Body of pancreas (tissue), 4 donors: ENCODE data around the gene MYLIP. TPM values are rescaled to one million over a fixed set of nuclear protein-coding genes. Genes with fewer than 3 reads are reported as not detected.

Experiments used
- ATAC-seq: fragments of 150-250 bp; one replicate; pipeline ENCODE4 v1.9.1; 2016
- DNase-seq, 4 donors: peaks; one replicate each; pipeline ENCODE4 v3.0.0-alpha.2; 2019
- H3K27ac ChIP-seq, 4 donors: fragments of 200-600 bp; sonication (generic); 1 replicate in 3 of 4; 2 replicates in 1 of 4; pipeline versions ENCODE4 v1.5.1 to v1.6.1; 2016 to 2019; ENCODE audit warnings: mild to moderate bottlenecking in 1 of 4, mixed read lengths in 1 of 4, moderate library complexity in 1 of 4
- H3K27me3 ChIP-seq, 2 donors: fragments of 200-600 bp; sonication (generic); one replicate each; pipeline ENCODE4 v1.6.0; 2016; ENCODE audit warnings: mild to moderate bottlenecking in 1 of 2
- H3K36me3 ChIP-seq, 2 donors: fragments of 200-600 bp; sonication (generic); replicated peaks in 1 of 2; 2 replicates each; pipeline ENCODE4 v1.5.1; 2016; ENCODE audit warnings: low read depth in 2 of 2; ENCODE audit not compliant: insufficient read depth in 1 of 2
- H3K4me1 ChIP-seq: fragments of 200-600 bp; sonication (generic); one replicate; pipeline ENCODE4 v1.6.0; 2016
- H3K4me3 ChIP-seq, 2 donors: fragments of 200-600 bp; sonication (generic); 1 replicate in 1 of 2; 2 replicates in 1 of 2; pipeline ENCODE4 v1.5.1; 2016 to 2019
- H3K9me3 ChIP-seq, 3 donors: fragments of 200-600 bp; sonication (generic); 1 replicate in 2 of 3; 2 replicates in 1 of 3; pipeline ENCODE4 v1.5.1; 2016
- CTCF ChIP-seq, 7 experiments: fragments of 450-650 bp in 4 of 7; fragments of 200-600 bp in 3 of 7; sonication (generic) in 3 of 7; IDR thresholded peaks; one replicate each; pipeline ENCODE4 v1.5.1; 2016 to 2019; ENCODE audit warnings: antibody characterized with exemption in 7 of 7
- POLR2A ChIP-seq, 3 donors: fragments of 450-650 bp; IDR thresholded peaks; one replicate each; pipeline ENCODE4 v1.6.1; 2016; ENCODE audit warnings: antibody characterized with exemption in 3 of 3, mild to moderate bottlenecking in 2 of 3
- WGBS, 2 donors: methylation state at CpG; one replicate each; pipeline ENCODE4 v1.1.5; 2017; 5-methylcytosine and 5-hydroxymethylcytosine counted together
- intact Hi-C: fragments of 100-400 bp; cut with DNase I; formaldehyde crosslinking; loops from one replicate; pipeline ENCODE4 v1.15.1; 2023
- microRNA-seq, 2 donors: library from miRNA; unstranded; fragments of <30 nt; microRNA quantifications; one replicate each; pipeline ENCODE4, GENCODE V29; 2016; ENCODE audit warnings: borderline number of aligned reads in 2 of 2, borderline replicate concordance in 2 of 2
- small RNA-seq: library from RNA; depleted of rRNA; stranded (forward); fragments of <200 nt; gene quantifications from one replicate; pipeline ENCODE3, GENCODE V24; 2016
- total RNA-seq, 2 donors: library from RNA; depleted of rRNA; stranded (reverse); fragments of >200 nt; gene quantifications; one replicate each; pipeline ENCODE4 v1.1.0, GENCODE V29; 2016

Gene MYLIP
- total RNA-seq, 2 donors from 2014 or later: 13.2 to 28.7 TPM

GRCh38 chr6:16187176-16187575, 58.3 kb downstream of the MYLIP start:
- intact Hi-C loops: no loop called here
- TF ChIP-seq CTCF (IDR thresholded peaks at IDR 0.05) (no peak), POLR2A (IDR thresholded peaks at IDR 0.05) (no peak)
- H3K4me1 ChIP-seq: peaks cover 25% of the 10 kb centered on the region
- DNase-seq (no peak), ATAC-seq (no peak)
- H3K27me3 ChIP-seq: no peaks in the 10 kb centered on the region
- WGBS, 2 donors: 77 to 96% methylated on average over 2 of the region's 2 CpGs
- no peaks in the 10 kb centered on the region for H3K9me3 ChIP-seq
- H3K27ac ChIP-seq: no peak overlapping the region
- no peak overlapping the region for H3K4me3 ChIP-seq
- no peaks in the 10 kb centered on the region for H3K36me3 ChIP-seq

GRCh38 chr6:16190214-16190613, 61.3 kb downstream of the MYLIP start:
- WGBS, 2 donors: 31 to 52% methylated on average over 1 of the region's 1 CpG
- TF ChIP-seq CTCF (IDR thresholded peaks at IDR 0.05) (no peak), POLR2A (IDR thresholded peaks at IDR 0.05) (no peak)
- peaks cover 15% of the 10 kb centered on the region for H3K4me1 ChIP-seq
- no peak overlapping the region for H3K4me3 ChIP-seq
- intact Hi-C loops: no loop called here
- no peaks in the 10 kb centered on the region for H3K36me3 ChIP-seq
- no peaks in the 10 kb centered on the region for H3K9me3 ChIP-seq
- ATAC-seq (peak; percentile 67), DNase-seq (peak in 1 of 4 donors; percentile 67)
- H3K27me3 ChIP-seq: no peaks in the 10 kb centered on the region
- H3K27ac ChIP-seq: peak overlapping the region in 2 of 4 donors; percentile 12 to 60

GRCh38 chr6:16196260-16196983, 67.5 kb downstream of the MYLIP start:
- Histone ChIP-seq H3K9me3 (no peaks in the 10 kb centered on the region), H3K4me1 (no peaks in the 10 kb centered on the region), H3K36me3 (no peaks in the 10 kb centered on the region), H3K4me3 (no peak overlapping the region), H3K27me3 (no peaks in the 10 kb centered on the region), H3K27ac (no peak overlapping the region)
- no peak for ATAC-seq
- intact Hi-C loops: no loop called here
- DNase-seq: no peak
- TF ChIP-seq CTCF (IDR thresholded peaks at IDR 0.05) (no peak), POLR2A (IDR thresholded peaks at IDR 0.05) (no peak)
- WGBS, 2 donors: 80 to 82% methylated on average over 14 of the region's 14 CpGs

GRCh38 chr6:16196984-16197546, 68.2 kb downstream of the MYLIP start:
- no peak overlapping the region for H3K27ac ChIP-seq
- intact Hi-C loops: no loop called here
- TF ChIP-seq POLR2A (IDR thresholded peaks at IDR 0.05): no peak
- TF ChIP-seq CTCF (IDR thresholded peaks at IDR 0.05): no peak
- no peak for DNase-seq
- H3K27me3 ChIP-seq: no peaks in the 10 kb centered on the region
- no peak overlapping the region for H3K4me3 ChIP-seq
- no peaks in the 10 kb centered on the region for H3K36me3 ChIP-seq
- H3K9me3 ChIP-seq: no peaks in the 10 kb centered on the region
- WGBS, 2 donors: 69 to 77% methylated on average over 11 to 13 of the region's 19 CpGs
- ATAC-seq: no peak
- H3K4me1 ChIP-seq: no peaks in the 10 kb centered on the region

Small RNA genes lying within 50 kb of the gene (microRNA-seq; reads per million reads assigned to microRNA genes)
- 0 reads per million in 2 donors for gene MIR4639

Small RNA genes lying within 50 kb of the gene (small RNA-seq; reads per million reads assigned to genes)
- gene MIR4639: not detected

Other genes with a start within 250 kb of the MYLIP start
- 10 to 100 TPM in 1 of 2 donors, 1 to 10 TPM in 1; 7.9 to 14.0 TPM for gene GMPR, start 109.5 kb downstream of the MYLIP start, total RNA-seq